Measurements from ENCODE around the gene TSPAN14. TPM values are rescaled to one million over a fixed set of nuclear protein-coding genes. Genes with fewer than 3 reads are reported as not detected.

Gene TSPAN14
- total and polyA plus RNA-seq, 10 of the 15 experiments (the other 5 are each of a cell fraction or from before 2014, with no cell fraction given): 2.5 to 31.7 (median 17.9) TPM

DNA sequence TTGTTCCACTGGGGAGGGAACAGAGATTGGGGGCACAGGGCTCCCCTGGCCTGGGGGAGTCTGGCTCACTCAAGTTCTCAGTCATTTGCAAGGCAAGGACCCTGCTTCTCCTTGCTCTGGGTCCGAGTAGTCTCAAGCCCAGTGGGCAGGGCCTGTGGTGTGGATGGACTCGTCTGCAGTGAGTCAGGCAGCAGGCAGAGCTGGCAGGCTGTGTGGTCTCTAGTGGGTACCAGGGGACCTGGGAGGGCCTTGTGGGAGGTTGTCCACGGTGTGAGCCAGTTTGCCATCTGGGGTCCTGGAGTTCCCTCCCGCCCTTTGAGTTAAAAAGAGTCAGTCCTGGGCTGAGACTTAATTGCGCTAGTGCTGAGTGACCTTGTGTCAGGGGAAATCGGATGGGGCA lies 74.8 kb downstream of the TSPAN14 start (continued):
- no peak for TF ChIP-seq ATF7 (IDR thresholded peaks at IDR 0.05; ENCODE audit: low read depth)
- TF ChIP-seq STAT3 (IDR thresholded peaks at IDR 0.05; ENCODE audit: low read depth, low read length): no peak
- TF ChIP-seq LARP7 (IDR thresholded peaks at IDR 0.05): no peak
- TF ChIP-seq, protein P1, sequence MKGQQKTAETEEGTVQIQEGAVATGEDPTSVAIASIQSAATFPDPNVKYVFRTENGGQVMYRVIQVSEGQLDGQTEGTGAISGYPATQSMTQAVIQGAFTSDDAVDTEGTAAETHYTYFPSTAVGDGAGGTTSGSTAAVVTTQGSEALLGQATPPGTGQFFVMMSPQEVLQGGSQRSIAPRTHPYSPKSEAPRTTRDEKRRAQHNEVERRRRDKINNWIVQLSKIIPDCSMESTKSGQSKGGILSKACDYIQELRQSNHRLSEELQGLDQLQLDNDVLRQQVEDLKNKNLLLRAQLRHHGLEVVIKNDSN (IDR thresholded peaks at IDR 0.05; ENCODE audit: borderline replicate concordance, extremely low read length, insufficient read depth, low read depth, low read length): no peak
- no peak for TF ChIP-seq ASH2L (IDR thresholded peaks at IDR 0.05; ENCODE audit: borderline replicate concordance, low read depth)

- no peaks in the 10 kb centered on the region for H3K79me2 ChIP-seq (ENCODE audit: control insufficient read depth, insufficient read depth, low read length)
- intact Hi-C loops (cut with micrococcal nuclease; ENCODE audit: unreplicated experiment) (no loop called here), in situ Hi-C loops (cut with MboI) (no loop called here)
- no peak for FAIRE-seq
- no peak overlapping the region for H3K4me2 ChIP-seq (ENCODE audit: control insufficient read depth, insufficient read depth)
- no peak overlapping the region for H2AFZ ChIP-seq (ENCODE audit: control insufficient read depth, low read depth, low read length)
- no peaks in the 10 kb centered on the region for H3K36me3 ChIP-seq (ENCODE audit: control insufficient read depth in 2 of 2, insufficient read depth in 2 of 2, low read length in 1 of 2)
- POLR2A ChIA-PET: no interaction called here
- no peak for DNase-seq (ENCODE audit: low read depth, low spot score)
- SMC1A ChIA-PET (ENCODE audit: uncharacterized antibody, unreplicated experiment): no interaction called here
- H3K4me3 ChIP-seq: no peak overlapping the region
- 74% methylated on average over 12 of the region's 12 CpGs for WGBS (ENCODE audit: insufficient coverage, insufficient replicate concordance, low lambda C conversion rate, missing lambda C conversion rate)
- no TSS peak for BruUV-seq (replicated peaks)
- RAD21 ChIA-PET (ENCODE audit: unreplicated experiment): no interaction called here
- peaks cover 4% of the 10 kb centered on the region; the same call in 1 of the 2 replicates for H3K4me1 ChIP-seq (ENCODE audit: control insufficient read depth, insufficient read depth, low read length)
- no peak for ATAC-seq
- H3K27ac ChIP-seq (ENCODE audit: control insufficient read depth, insufficient read depth): no peak overlapping the region
- no peaks in the 10 kb centered on the region for H3K9me3 ChIP-seq (replicated peaks; ENCODE audit: control insufficient read depth, insufficient read depth, low read length)
- TF ChIP-seq RCOR1 (conservative IDR thresholded peaks at IDR 0.05; ENCODE audit: low read depth, low read length) (no peak), REST (IDR thresholded peaks at IDR 0.05; ENCODE audit: low read depth, low read length) (no peak), NFXL1 (IDR thresholded peaks at IDR 0.05; ENCODE audit: borderline replicate concordance) (no peak), POU2F2 (IDR thresholded peaks at IDR 0.05; ENCODE audit: borderline replicate concordance, low read depth, low read length) (no peak), ZNF622 (IDR thresholded peaks at IDR 0.05) (no peak)
- no peaks in the 10 kb centered on the region; a peak in 1 of 4 replicates for H3K27me3 ChIP-seq (replicated peaks in 1 of 2; ENCODE audit: control insufficient read depth in 2 of 2, insufficient read depth in 2 of 2, low read length in 1 of 2)
- CTCF ChIA-PET: no interaction called here
- H3K9ac ChIP-seq (ENCODE audit: control insufficient read depth, insufficient read depth, low read length): no peak overlapping the region
- no peaks in the 10 kb centered on the region for H4K20me1 ChIP-seq (ENCODE audit: control insufficient read depth, insufficient read depth)
Measured at GRCh38 chr10:80529604-80530003, 75.5 kb downstream of the TSPAN14 start.
